GM10847 (cell line): ENCODE data around the gene PCNX2.

ENCODE experiments used
- POLR2A ChIP-seq: IDR thresholded peaks from 2 replicates; pipeline ENCODE4 v1.6.1; 2011; ENCODE audit not compliant: insufficient read length; ENCODE audit errors: extremely low read depth

Gene PCNX2

DNA sequence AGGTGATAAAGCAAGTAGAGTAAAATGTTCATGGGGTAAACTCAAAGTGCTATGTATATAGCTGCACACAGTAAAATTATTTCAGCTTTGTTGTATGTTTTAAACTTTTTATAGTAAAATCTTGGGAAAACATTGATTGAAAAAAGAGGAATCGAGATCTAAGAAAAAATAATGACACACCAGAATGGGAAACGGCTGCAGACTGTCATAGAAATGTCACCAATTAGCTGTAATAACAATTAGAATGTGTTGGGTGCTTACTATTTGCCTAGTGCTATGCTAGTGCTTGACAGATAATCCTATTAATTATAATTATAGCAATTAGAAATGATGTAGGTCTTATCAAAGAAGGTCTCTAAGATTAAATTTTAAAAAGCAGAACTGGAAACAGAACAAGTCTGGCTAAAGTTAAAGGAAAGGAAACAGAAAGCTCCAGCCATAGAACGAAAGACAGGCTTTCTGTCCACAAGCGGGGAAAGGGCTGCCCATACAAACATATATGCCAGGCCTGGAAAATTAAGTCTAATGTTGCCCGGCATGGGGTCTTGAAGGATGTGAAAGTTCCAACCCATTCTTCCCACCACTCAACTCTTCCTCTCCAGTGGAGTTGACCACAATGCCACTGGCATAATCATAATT lies 5.0 kb downstream of the PCNX2 start:
- no peak for TF ChIP-seq POLR2A

DNA sequence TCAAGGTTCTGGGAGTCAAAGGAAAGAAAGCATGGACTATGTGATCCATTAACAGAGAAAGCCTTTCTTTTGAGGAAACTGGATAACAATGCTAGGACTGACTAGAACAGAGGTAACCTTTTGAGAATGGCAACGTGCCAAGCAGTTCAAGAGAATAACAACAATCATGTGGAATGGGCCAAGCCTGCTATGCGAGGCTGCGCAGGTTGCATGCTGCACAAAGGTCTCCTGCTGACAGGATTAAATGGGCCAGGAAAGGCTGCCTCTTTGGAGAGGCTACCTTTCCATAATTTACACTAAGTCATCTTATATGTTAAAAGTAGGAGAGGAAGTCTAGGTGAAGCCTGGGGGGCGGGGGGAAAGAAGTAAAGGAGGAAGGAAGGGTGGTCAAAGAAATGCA lies 5.8 kb downstream of the PCNX2 start:
- no peak for TF ChIP-seq POLR2A

DNA sequence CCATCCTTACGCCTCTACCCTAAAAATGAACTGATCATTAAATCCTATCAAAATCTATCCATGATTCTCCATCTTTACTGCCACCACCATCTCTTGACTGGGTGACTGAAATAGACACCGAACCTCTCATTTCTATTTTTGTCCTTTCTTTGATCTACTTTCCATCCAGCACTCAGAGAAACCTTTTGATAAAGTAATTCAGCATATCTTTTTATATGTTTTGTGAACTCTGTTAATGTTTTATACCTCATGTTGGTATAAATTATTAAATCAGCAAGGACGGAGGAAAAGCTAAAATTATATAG lies 13.0 kb downstream of the PCNX2 start:
- no peak for TF ChIP-seq POLR2A

DNA sequence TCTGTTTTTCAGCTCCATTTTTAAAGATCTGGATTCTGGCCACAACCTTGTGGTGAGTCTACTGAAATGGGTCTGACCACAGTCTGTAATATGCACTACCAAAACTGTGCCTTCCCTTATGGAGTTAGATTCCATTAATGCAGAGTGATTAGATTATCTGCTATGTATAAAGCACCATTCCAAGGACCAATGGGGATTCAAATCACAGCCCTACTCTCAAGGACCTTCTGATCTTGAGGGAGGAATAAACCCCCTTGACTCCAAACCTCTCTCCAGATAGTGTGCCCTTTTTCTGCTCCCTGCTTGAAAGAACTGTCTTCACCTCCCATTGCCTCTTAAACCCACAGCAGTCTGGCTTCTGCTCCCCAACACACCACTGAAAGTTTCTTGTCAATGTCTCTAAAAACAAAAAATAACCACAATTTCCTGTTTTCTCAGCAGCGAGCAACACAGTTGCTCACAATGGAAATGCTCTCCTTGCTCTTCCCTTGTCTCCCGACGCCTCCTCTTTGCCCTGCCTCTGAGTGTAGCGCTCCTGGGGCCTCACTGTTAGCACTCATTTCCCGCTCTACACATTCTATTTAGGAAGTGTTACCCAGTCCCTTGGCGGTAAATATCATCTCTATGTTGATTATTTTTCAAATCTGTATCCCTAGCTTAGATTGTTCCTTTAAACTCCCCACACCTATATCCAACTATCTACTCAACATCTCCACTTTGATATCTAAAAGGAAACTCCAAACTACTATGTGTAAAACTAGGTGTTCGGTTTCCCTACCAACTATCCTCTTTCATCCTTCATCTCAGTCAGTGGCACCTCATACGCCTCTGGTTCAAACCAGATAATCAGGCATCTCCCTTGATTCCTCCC lies 13.6 kb downstream of the PCNX2 start:
- TF ChIP-seq POLR2A = no peak

DNA sequence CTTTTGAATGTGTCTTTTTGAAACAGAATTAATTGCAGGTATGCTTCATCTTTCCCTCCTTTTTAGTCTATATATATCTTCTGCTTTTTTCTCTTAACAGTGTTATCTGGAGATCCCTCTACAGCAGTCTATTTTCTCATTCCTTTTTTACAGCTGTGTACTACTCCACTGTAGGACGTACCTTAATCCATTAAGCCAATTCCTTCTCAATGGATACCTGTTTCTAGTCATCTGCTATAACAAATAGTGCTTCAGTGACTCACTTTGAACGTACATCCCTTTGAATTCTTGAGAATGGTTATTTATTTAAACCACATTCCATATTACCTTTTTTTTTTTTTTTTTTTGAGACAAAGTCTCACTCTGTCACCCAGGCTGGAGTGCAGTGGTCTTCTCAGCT lies 15.6 kb downstream of the PCNX2 start:
- TF ChIP-seq POLR2A = no peak

DNA sequence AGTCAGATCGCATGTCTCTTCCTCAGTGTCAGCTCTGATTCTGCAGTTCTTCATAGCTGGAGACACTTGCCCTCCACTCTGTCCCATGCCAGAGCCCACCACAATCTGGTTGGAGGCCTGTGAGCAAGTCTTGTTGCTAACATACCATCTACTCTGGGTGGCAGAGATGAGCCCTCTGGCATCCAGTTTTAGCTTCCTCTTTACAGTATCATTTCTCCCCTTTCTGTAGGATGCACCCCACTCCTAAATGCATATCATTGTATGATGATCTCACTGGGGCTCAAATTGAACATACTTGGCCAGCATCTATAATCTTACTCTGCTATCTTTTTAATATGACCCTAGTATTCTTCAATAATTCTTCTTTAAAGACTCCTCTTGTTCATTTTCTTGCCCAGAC lies 16.9 kb downstream of the PCNX2 start:
- no peak for TF ChIP-seq POLR2A

DNA sequence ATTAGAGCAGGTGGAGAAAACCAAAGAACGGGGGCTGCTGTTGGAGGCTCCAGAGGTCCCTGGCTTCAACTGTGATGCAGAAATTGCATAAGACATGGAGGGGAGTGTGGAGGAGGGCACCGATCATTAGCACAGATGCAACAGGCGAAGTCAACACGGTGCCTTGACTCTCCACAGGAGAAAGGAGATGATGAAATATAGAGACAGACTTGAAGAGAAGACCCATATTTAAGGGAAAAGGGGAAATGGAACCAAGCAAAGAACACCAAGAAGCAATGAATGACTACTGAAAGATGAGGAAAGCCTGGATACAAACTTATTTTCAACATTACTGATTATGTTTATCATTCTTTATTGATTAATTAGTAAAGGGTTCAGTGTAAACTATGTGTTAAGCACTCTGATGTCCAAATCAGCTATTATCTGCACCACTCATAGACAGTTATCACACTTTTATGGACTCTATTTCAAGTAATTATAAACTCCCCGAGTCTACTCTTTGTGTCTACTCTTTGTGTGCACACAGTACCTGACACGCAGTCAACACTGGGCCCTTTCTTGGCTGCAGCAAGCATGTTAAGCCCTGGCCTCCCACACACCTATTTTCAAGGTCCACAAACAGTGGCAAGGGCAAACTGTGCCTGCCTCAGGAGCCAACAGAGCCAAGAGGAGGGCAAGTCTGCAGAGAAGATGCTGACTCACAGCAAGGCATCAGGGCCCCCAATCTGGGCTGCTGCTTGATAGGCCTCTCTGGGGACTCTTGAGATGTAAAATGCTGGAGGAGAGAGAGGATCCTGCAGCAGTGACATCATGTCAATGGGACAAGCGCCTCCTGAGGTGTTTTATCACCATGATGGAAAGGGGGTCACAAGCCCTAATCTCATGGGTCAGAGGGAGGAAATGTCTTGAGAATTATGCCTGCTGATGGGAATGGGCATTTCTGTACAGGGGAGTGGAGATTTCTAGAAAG lies 17.6 kb downstream of the PCNX2 start:
- TF ChIP-seq POLR2A = no peak

DNA sequence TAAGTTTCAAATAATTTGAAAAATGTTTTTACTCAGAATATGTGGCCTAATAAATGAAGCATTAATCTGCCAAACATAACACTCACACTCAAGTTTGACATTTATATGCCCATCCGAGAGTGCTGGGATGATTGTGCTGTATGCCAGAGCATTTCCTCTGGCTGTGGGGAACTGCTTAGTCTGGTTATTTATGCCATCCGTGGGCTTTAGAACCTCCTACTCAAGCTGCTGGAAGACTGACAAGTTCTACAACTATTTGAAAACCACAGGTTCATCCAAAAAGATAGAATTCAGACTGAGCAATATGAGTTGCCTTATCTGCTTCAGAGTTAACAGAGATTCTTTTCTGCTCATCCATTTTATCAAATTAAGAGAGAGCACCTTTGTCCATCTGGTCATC lies 25.9 kb downstream of the PCNX2 start:
- no peak for TF ChIP-seq POLR2A

DNA sequence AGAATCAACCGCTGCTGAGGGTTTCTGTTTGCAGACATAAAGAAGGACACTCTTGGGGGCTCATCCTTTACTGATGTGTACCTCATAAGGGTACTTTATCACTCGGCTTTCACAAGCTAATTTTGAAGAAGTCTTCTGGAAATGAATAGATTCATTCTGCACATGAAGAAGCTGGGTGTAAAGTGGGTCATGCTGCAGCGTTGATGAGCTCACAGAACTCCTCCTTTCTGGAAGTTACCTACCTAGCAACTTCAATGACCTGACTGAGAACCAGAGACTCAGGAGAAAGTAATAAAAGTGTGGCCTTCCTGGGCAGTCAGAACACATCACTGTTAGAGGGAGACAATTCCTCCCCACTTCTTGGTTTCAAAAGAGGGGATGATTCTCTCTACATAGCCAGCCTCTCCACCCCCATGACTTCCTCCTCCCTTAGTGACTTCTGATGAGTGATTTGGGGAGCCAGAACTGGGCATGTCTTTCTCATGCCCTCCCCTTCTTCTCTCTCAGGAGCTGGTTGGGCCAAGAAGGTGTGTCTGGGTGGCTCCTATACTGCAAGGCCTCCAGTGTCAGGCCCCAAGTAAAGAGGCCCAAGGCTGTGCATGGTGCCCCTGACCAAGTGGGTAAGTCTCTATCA lies 27.0 kb downstream of the PCNX2 start:
- TF ChIP-seq POLR2A = no peak

DNA sequence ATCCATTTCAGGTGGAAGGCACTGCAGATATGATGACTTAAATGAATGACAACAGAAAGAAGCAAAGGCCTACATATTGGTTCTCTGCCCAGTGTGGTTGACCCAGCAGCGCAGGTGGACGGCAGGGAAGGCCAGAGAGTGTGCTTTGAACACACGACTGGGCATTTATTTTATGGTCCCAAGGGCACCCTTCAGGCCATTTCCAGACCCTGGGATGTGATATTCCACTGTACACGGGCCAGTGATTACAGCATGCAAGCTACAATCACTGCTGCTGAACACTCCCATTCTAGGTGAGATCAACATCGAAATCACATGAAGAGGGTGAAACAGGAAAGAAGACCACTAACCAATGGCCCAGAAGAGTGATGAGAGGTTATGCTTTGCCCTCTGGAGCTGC lies 33.8 kb downstream of the PCNX2 start:
- no peak for TF ChIP-seq POLR2A

DNA sequence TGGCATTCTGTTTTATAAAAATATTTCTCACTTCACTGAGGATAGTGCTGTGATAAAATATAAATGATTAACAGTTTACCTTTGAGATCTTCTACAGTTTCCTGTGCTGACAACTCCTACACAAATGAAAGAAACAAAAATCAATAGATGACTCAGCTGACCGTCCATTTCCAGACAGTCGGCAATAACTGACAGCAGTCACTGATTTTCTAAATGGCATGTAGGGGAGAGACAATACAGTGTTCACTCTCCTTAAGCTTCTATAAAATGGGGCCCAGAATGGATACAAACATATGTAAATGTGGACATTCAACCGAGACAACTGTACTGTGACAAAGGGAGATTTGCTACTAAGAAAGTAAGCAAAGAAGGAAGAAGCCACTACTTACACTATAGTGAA lies 34.3 kb downstream of the PCNX2 start:
- no peak for TF ChIP-seq POLR2A

DNA sequence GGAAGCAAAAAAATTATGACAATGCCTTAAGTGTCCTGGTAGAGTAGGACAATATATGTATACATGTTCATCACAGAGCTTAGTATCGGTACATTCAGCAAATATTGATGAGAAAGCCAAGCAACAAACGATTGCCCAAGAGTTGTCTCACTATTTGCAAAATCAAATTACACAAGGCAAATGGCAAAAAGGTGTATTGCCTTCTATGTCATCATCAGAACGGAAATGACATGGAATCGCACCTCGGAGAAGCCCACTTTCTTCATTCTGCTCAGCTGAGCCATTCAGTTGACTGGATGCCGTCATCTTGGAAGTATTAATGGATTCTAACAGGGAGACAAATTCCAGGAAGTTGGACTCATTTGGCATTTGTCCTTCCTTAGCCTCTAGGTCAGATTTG lies 37.7 kb downstream of the PCNX2 start:
- TF ChIP-seq POLR2A = no peak

DNA sequence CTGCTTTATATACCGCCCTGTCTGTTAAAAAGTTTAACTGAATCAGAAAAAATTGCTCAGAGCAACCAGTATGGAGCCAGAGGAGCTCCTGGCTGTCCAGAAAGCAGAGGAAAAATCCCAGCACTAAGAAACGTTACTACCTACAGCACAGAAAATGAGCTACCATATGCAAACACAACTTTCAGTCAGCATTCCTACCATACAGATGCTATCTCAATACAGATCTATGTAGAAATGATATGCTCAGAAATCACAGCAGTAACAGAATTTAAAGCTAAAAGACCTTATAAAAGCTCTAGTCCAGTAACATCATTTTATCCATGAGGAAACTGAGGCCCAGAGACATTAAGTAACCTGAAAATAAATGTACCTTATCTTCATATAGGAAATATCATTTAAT lies 38.7 kb downstream of the PCNX2 start:
- TF ChIP-seq POLR2A = no peak

DNA sequence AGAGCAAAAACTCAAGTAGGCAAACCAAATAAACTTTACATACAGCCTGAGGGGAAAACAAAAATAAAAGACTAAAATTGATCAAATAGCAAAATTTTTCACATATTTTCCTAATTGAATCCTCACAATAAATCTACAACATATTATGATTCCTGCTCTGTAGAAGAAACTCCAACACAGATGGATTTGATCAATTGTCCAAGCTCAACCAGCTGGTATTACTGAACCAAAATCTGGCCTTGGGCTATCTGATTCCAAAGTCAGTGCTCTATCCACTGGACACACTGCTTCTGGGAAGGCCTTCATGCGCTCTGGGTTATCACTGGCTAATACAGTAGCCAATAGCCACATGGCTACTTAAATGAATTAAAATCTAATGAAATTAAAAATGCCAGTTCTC lies 39.3 kb downstream of the PCNX2 start:
- TF ChIP-seq POLR2A = no peak

DNA sequence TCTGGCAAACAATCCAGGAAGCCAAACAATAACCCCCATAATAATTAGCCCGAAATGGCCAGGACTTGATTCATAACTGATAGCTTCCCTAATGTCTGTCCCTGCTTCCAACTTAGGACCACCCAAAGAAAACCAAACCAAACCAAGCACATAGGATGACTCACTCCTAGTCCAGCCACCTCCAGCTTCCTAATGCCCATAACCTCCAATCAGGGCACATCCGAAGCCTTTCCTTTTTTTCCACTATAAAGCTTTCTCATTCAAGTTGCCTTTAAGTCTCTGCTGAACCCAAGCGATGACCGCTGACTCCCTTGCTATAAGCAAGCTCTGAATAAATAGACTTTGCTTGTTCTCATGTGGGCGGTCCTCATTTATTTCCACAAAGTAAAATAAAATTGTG lies 40.4 kb downstream of the PCNX2 start:
- TF ChIP-seq POLR2A = no peak
